DND-41 (cell line): ENCODE results near the gene MYT1.

Experiments
- EZH2 ChIP-seq: IDR thresholded peaks from 3 replicates; pipeline ENCODE4 v1.6.1; 2012; ENCODE audit warnings: borderline replicate concordance, low read depth, mild to moderate bottlenecking, moderate library complexity, low read length, inconsistent platforms; ENCODE audit not compliant: severe bottlenecking
- TF ChIP-seq, protein P1 (sequence below): IDR thresholded peaks from 2 replicates; pipeline ENCODE4 v1.5.1; 2012; ENCODE audit warnings: borderline replicate concordance, low read length, moderate library complexity, mild to moderate bottlenecking; ENCODE audit not compliant: poor library complexity, severe bottlenecking; ENCODE audit errors: extremely low read depth

DNA sequence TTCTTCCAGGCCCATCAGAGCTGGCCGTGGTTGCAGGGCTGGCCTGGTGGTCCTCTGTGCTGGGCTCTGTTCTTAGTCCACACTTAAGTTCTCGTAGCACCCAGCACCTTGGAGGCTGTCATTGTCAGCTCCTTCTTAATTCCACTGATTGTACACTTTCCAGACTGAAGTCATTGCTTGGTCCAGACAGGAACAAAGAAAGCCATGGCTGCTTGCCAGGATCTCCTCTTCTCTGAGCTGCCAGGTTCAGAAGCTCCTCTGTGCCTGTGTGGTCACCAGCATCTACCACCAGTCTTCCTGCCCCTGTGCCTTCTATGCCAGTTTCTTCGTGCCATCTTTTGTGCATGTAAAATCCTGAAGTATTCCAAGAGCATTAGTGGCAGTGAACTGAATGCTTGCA is 51.8 kb downstream of the MYT1 start:
- no peak for TF ChIP-seq EZH2
- TF ChIP-seq, protein P1, sequence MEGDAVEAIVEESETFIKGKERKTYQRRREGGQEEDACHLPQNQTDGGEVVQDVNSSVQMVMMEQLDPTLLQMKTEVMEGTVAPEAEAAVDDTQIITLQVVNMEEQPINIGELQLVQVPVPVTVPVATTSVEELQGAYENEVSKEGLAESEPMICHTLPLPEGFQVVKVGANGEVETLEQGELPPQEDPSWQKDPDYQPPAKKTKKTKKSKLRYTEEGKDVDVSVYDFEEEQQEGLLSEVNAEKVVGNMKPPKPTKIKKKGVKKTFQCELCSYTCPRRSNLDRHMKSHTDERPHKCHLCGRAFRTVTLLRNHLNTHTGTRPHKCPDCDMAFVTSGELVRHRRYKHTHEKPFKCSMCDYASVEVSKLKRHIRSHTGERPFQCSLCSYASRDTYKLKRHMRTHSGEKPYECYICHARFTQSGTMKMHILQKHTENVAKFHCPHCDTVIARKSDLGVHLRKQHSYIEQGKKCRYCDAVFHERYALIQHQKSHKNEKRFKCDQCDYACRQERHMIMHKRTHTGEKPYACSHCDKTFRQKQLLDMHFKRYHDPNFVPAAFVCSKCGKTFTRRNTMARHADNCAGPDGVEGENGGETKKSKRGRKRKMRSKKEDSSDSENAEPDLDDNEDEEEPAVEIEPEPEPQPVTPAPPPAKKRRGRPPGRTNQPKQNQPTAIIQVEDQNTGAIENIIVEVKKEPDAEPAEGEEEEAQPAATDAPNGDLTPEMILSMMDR, result no peak
